GM19025 (cell line): ENCODE results near the gene PLOD2.

Experiments
- ATAC-seq: cut with Tn5 transposase; IDR thresholded peaks from one replicate; pipeline ENCODE4 v1.9.1; 2021; ENCODE audit warnings: mild to moderate bottlenecking, low read depth, moderate library complexity; ENCODE audit not compliant: unreplicated experiment

The PLOD2 gene

GRCh38 chr3:146166826-146167225, 5.8 kb upstream of the PLOD2 start:
- no peak for ATAC-seq

GRCh38 chr3:146166415-146166821, 5.4 kb upstream of the PLOD2 start:
- ATAC-seq: no peak

GRCh38 chr3:146165877-146166276, 4.9 kb upstream of the PLOD2 start:
- no peak for ATAC-seq

GRCh38 chr3:146164971-146165769, 4.2 kb upstream of the PLOD2 start:
- no peak for ATAC-seq

- ATAC-seq: no peak
Measured at GRCh38 chr3:146164506-146164905, 3.5 kb upstream of the PLOD2 start.

- ATAC-seq: no peak
Measured at GRCh38 chr3:146164071-146164470, 3.1 kb upstream of the PLOD2 start.

GRCh38 chr3:146163584-146163983, 2.6 kb upstream of the PLOD2 start:
- ATAC-seq: no peak

- ATAC-seq: no peak
Measured at GRCh38 chr3:146162561-146162960, 1.6 kb upstream of the PLOD2 start.

GRCh38 chr3:146161663-146162002, 649 bp upstream of the PLOD2 start:
- ATAC-seq: no peak

- peak; percentile 3 for ATAC-seq
Measured at GRCh38 chr3:146160321-146160963, 542 bp downstream of the PLOD2 start.

- ATAC-seq: no peak
Measured at GRCh38 chr3:146159616-146160320, 1.2 kb downstream of the PLOD2 start.

- no peak for ATAC-seq
Measured at GRCh38 chr3:146159037-146159436, 1.9 kb downstream of the PLOD2 start.

GRCh38 chr3:146157325-146158060, 3.5 kb downstream of the PLOD2 start:
- ATAC-seq: no peak

- ATAC-seq: no peak
Measured at GRCh38 chr3:146156666-146157314, 4.2 kb downstream of the PLOD2 start.

GRCh38 chr3:146156095-146156494, 4.9 kb downstream of the PLOD2 start:
- no peak for ATAC-seq

GRCh38 chr3:146154995-146155394, 6.0 kb downstream of the PLOD2 start:
- no peak for ATAC-seq

- no peak for ATAC-seq
Measured at GRCh38 chr3:146154316-146154715, 6.7 kb downstream of the PLOD2 start.

- ATAC-seq: no peak
Measured at GRCh38 chr3:146153429-146153828, 7.6 kb downstream of the PLOD2 start.

- no peak for ATAC-seq
Measured at GRCh38 chr3:146152834-146153233, 8.2 kb downstream of the PLOD2 start.

- ATAC-seq: no peak
Measured at GRCh38 chr3:146148468-146148931, 12.5 kb downstream of the PLOD2 start.
